Natural killer cell (primary cell): Measurements from ENCODE around the gene CAMK1. TPM values are rescaled to one million over a fixed set of nuclear protein-coding genes. Genes with fewer than 3 reads are reported as not detected.

Experiments used
- ATAC-seq, 3 donors: fragments of 150-1000 bp in 2 of 3; fragments of 200-7000 bp in 1 of 3; cut with Tn5 transposase; 1 replicate in 1 of 3; 2 replicates in 2 of 3; pipeline ENCODE4 v1.10.0; 2021; ENCODE audit warnings: mild to moderate bottlenecking in 2 of 3, moderate library complexity in 2 of 3
- DNase-seq, 2 donors: peaks; one replicate each; pipeline versions ENCODE4 v3.0.0 to v3.0.0-alpha.2; 2013 to 2021; ENCODE audit warnings: mixed read lengths in 1 of 2
- H3K27ac ChIP-seq: one replicate; pipeline ENCODE4 v1.5.1; 2013; ENCODE audit warnings: mild to moderate bottlenecking, low read length
- H3K27me3 ChIP-seq: one replicate; pipeline ENCODE4 v1.6.1; 2013; ENCODE audit warnings: low read length; ENCODE audit not compliant: control insufficient read depth, insufficient read depth
- H3K36me3 ChIP-seq: one replicate; pipeline ENCODE4 v1.6.1; 2013; ENCODE audit warnings: low read length; ENCODE audit not compliant: control insufficient read depth, insufficient read depth
- H3K4me1 ChIP-seq: one replicate; pipeline ENCODE4 v1.6.1; 2013; ENCODE audit warnings: low read length; ENCODE audit not compliant: control insufficient read depth, insufficient read depth
- H3K4me3 ChIP-seq: one replicate; pipeline ENCODE4 v1.5.1; 2013; ENCODE audit warnings: low read length
- H3K9me3 ChIP-seq: one replicate; pipeline ENCODE4 v1.6.1; 2013; ENCODE audit warnings: low read length; ENCODE audit not compliant: control insufficient read depth, insufficient read depth
- H3K27ac Mint-ChIP-seq, 2 donors: one replicate each; pipeline ENCODE4 v1.8.0; 2022; ENCODE audit warnings: mild to moderate bottlenecking in 2 of 2, mixed read lengths in 2 of 2, moderate library complexity in 1 of 2
- H3K27me3 Mint-ChIP-seq, 2 donors: one replicate each; pipeline ENCODE4 v1.8.0; 2022; ENCODE audit warnings: low read depth in 2 of 2, mixed read lengths in 2 of 2
- H3K36me3 Mint-ChIP-seq: one replicate; pipeline ENCODE4 v1.8.0; 2022; ENCODE audit warnings: mixed read lengths
- H3K4me1 Mint-ChIP-seq, 2 donors: one replicate each; pipeline ENCODE4 v1.8.0; 2022; ENCODE audit warnings: mixed read lengths in 2 of 2
- H3K4me3 Mint-ChIP-seq: one replicate; pipeline ENCODE4 v1.8.0; 2022; ENCODE audit warnings: mild to moderate bottlenecking, moderate library complexity, mixed read lengths
- H3K9me3 Mint-ChIP-seq, 2 donors: one replicate each; pipeline ENCODE4 v1.8.0; 2022; ENCODE audit warnings: mixed read lengths in 2 of 2
- CTCF ChIP-seq: fragments of 200-600 bp; IDR thresholded peaks from one replicate; pipeline ENCODE4 v1.8.0; 2022; ENCODE audit warnings: antibody characterized with exemption
- WGBS: methylation state at CpG from one replicate; pipeline ENCODE4 v1.1.7; 2013; ENCODE audit warnings: missing lambda C conversion rate; ENCODE audit not compliant: insufficient coverage; 5-methylcytosine and 5-hydroxymethylcytosine counted together
- intact Hi-C: fragments of 100-400 bp; cut with micrococcal nuclease; formaldehyde crosslinking; loops from one replicate; pipeline ENCODE4 v1.14.2; 2022
- total RNA-seq, 4 donors: library from RNA; stranded (reverse); fragments of 120-200 nt in 1 of 4; gene quantifications; one replicate each; pipeline versions ENCODE4 v1.2.3 to v1.2.4, GENCODE V29; 2013 to 2022

Gene CAMK1
- total RNA-seq, 3 donors from 2014 or later (not counting 1 experiment from before 2014, with no cell fraction given) = 7.4 to 20.4 (median 8.7) TPM

- H3K9me3 ChIP-seq = no peaks in the 10 kb centered on the region
- H3K36me3 Mint-ChIP-seq = no peaks in the 10 kb centered on the region
- TF ChIP-seq CTCF = no peak
- peak overlapping the region; percentile 86 for H3K4me3 Mint-ChIP-seq
- H3K4me1 ChIP-seq = peaks cover 36% of the 10 kb centered on the region
- no peaks in the 10 kb centered on the region for H3K27me3 ChIP-seq
- H3K27me3 Mint-ChIP-seq = no peaks in the 10 kb centered on the region
- H3K4me3 ChIP-seq = peak overlapping the region; percentile 31
- H3K27ac ChIP-seq = no peak overlapping the region
- H3K4me1 Mint-ChIP-seq = peaks cover 35 to 49% of the 10 kb centered on the region in 2 donors
- intact Hi-C loops = no loop called here
- H3K9me3 Mint-ChIP-seq = no peaks in the 10 kb centered on the region
- 38% methylated on average over 14 of the region's 15 CpGs for WGBS
- DNase-seq (no peak), ATAC-seq (peak in 1 of 3 donors; percentile 22)
- peak overlapping the region in 1 of 2 donors; percentile 84 for H3K27ac Mint-ChIP-seq
- H3K36me3 ChIP-seq = no peaks in the 10 kb centered on the region
Measured at GRCh38 chr3:9770276-9770812, 597 bp upstream of the CAMK1 start.

- H3K36me3 ChIP-seq = no peaks in the 10 kb centered on the region
- H3K27ac Mint-ChIP-seq = peak overlapping the region in 1 of 2 donors; percentile 84
- intact Hi-C loops = loop anchor here (2.0 kb wide), 1 partner anchor 18 kb away; no protein-coding TSS in a partner anchor
- ATAC-seq (no peak), DNase-seq (no peak)
- no peaks in the 10 kb centered on the region for H3K9me3 ChIP-seq
- H3K4me1 Mint-ChIP-seq = peaks cover 35 to 49% of the 10 kb centered on the region in 2 donors
- H3K4me1 ChIP-seq = peaks cover 36% of the 10 kb centered on the region
- no peaks in the 10 kb centered on the region for H3K36me3 Mint-ChIP-seq
- peak overlapping the region; percentile 31 for H3K4me3 ChIP-seq
- H3K9me3 Mint-ChIP-seq = no peaks in the 10 kb centered on the region
- no peak for TF ChIP-seq CTCF
- H3K4me3 Mint-ChIP-seq = peak overlapping the region; percentile 77
- H3K27me3 ChIP-seq = no peaks in the 10 kb centered on the region
- H3K27me3 Mint-ChIP-seq = no peaks in the 10 kb centered on the region
- H3K27ac ChIP-seq = no peak overlapping the region
- whole genome bisulfite sequencing = 86% methylated on average over 5 of the region's 5 CpGs
Measured at GRCh38 chr3:9769012-9769411, 735 bp downstream of the CAMK1 start.

- Histone ChIP-seq H3K9me3 (no peaks in the 10 kb centered on the region), H3K4me3 (no peak overlapping the region), H3K27ac (no peak overlapping the region), H3K27me3 (no peaks in the 10 kb centered on the region), H3K36me3 (no peaks in the 10 kb centered on the region), H3K4me1 (peaks cover 36% of the 10 kb centered on the region)
- Mint-ChIP-seq H3K9me3 (no peaks in the 10 kb centered on the region), H3K27ac (peak overlapping the region; percentile 3 to 84), H3K4me3 (peak overlapping the region; percentile 50), H3K36me3 (no peaks in the 10 kb centered on the region), H3K27me3 (no peaks in the 10 kb centered on the region), H3K4me1 (peaks cover 35 to 49% of the 10 kb centered on the region in 2 donors)
- ATAC-seq (no peak), DNase-seq (no peak)
- intact Hi-C loops = loop anchor here (2.0 kb wide), 1 partner anchor 17 kb away; no protein-coding TSS in a partner anchor
- no peak for TF ChIP-seq CTCF
- 90% methylated on average over 6 of the region's 6 CpGs for WGBS
Measured at GRCh38 chr3:9768141-9768775, 1.5 kb downstream of the CAMK1 start.
